GM10248 (cell line): ENCODE measurements around the gene LCN2.

Experiments used
- CTCF ChIA-PET: fragments of 300-600 bp; sonication (Branson Sonifier 250); formaldehyde crosslinking; extraction: SDS; loops from one replicate; lab custom pipeline; 2021; ENCODE audit warnings: antibody characterized with exemption; lab: Yijun Ruan, JAX
- POLR2A ChIA-PET: fragments of 350-650 bp; sonication (Branson Sonifier 250); formaldehyde crosslinking; extraction: SDS; loops from one replicate; lab custom pipeline; 2020; ENCODE audit warnings: antibody characterized with exemption; lab: Yijun Ruan, JAX
- DNase-seq: peaks from one replicate; pipeline ENCODE4 v3.0.0; 2012; ENCODE audit errors: extremely low spot score
- CTCF ChIP-seq: IDR thresholded peaks from 2 replicates; pipeline ENCODE4 v1.5.1; 2012; ENCODE audit warnings: mild to moderate bottlenecking, low read depth; ENCODE audit errors: extremely low read depth, missing control alignments, control extremely low read depth

Gene LCN2

GRCh38 chr9:128167209-128167608, 18.0 kb downstream of the LCN2 start:
- TF ChIP-seq CTCF = no peak
- ChIA-PET POLR2A (no interaction called here), CTCF (no interaction called here)
- no peak for DNase-seq

DNA sequence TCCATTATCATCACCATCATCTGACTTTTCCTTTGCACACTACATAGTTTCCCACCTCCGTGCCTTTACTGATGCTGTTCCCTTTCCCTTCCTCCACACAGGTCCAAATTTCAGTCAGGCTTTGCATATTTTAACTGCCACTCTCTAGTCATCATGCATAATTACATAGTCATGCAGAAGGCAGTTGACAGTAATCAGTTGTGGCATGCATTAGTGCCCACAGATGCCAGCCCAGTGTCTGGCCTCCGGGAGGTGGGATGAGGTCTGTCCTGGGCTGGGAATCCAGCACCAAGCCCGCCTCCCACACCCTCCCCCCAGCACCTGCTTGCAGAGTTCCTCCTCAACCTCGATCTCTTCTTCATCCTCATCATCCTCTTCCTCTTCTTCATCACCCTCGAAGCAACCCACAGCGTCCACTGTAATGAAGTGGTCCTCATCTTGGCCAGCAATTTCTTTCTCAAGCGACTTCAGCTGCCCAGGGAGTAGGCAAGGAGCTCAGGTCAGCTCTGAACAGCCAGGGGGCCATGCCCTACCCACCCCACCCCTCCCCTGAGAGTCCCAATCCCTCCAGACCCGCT, 19.6 kb downstream of the LCN2 start:
- TF ChIP-seq CTCF = no peak
- ChIA-PET POLR2A (interaction anchor here (0.6 kb wide), 1 partner anchor 229 kb away, joined by 3 read pairs; no protein-coding TSS in a partner anchor), CTCF (interaction anchor here (1.2 kb wide), 1 partner anchor 41 kb away, joined by 3 read pairs; no protein-coding TSS in a partner anchor)
- DNase-seq = no peak

GRCh38 chr9:128169492-128169891, 20.2 kb downstream of the LCN2 start:
- no peak for DNase-seq
- ChIA-PET POLR2A (no interaction called here), CTCF (interaction anchor here (0.9 to 1.2 kb wide), 2 partner anchors 16 to 41 kb away, joined by 3 read pairs; no protein-coding TSS in a partner anchor)
- no peak for TF ChIP-seq CTCF

DNA sequence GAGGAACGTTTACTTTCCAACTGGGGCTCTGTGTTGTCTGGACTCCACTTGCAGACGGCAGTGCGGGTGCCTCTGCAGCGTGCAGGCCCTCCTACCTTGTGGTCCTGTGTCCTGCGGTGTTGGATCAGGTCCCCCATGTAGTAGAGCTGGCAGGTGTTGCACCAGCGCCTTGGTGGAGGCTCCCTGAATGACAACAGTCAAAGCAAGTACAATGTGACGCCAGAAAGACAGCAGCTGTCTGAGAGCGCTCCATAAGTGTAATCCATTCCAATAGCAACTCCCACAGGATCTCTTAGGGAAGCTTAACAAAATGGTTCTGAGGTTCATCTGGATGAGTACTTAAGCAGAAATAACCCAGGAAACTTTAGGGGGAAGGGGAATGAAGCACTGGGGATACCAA, 20.7 kb downstream of the LCN2 start:
- no peak for DNase-seq
- CTCF ChIA-PET = interaction anchor here (0.9 to 1.2 kb wide), 2 partner anchors 16 to 42 kb away, joined by 3 read pairs; no protein-coding TSS in a partner anchor
- POLR2A ChIA-PET = no interaction called here
- TF ChIP-seq CTCF = no peak

DNA sequence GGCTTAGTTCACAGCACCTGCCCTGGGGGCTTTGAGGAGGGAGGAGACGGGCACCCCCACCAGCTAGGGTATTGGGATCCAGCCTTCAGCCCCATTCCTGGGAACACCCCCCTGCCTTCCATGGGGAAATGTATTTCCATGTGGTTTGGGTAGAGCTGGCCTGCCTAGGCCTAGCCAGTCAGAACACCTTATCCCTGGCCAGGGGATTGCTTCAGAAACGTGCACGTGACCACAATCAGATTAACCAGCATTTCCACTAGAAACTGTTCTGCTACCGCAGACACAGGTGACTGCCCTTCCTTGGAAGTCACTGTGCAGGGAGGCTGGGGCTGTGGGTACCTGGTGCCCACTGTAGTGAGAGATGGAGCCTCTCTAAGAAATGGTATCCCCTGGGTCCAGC, 24.8 kb downstream of the LCN2 start:
- no peak for TF ChIP-seq CTCF
- ChIA-PET CTCF (interaction anchor here (1.0 to 1.3 kb wide), 2 partner anchors 10 to 12 kb away, joined by 4 to 6 read pairs; no protein-coding TSS in a partner anchor), POLR2A (no interaction called here)
- no peak for DNase-seq

DNA sequence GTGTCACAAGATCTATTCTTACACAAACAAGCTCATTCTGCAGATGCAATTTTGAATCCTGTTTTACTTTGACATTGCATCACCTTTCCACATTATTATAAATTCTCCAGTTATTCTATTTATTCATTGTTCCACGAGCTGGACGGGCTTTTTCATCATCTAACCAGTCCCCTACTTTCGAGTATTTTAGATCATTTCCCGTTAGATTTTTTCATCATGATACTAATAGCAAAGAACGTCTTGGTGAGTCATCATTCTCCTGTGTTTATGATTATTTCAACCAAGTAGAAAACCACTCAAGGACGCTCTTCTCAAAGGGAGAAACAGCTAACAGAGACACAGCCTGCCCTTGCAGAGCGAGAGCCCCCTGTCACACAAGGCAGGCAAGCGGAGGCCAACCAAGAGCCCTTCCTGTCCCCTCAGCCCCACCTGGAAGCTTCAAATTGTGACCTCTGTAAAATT, 25.9 kb downstream of the LCN2 start:
- CTCF ChIA-PET = interaction anchor here (1.0 to 1.5 kb wide), 3 partner anchors 9 to 19 kb away, joined by 3 to 6 read pairs (median 4); no protein-coding TSS in a partner anchor
- TF ChIP-seq CTCF = no peak
- POLR2A ChIA-PET = interaction anchor here (0.6 kb wide), 1 partner anchor 9 kb away, joined by 3 read pairs; no protein-coding TSS in a partner anchor
- DNase-seq = no peak
